IPS-18a (cell line): Measurements from ENCODE around the gene SCN1B.
"Not testable (repeated sequence)": the region's sequence is repeated elsewhere in the genome, so short reads cannot be mapped to it uniquely, and the experiment has no call there.

Source experiments
- H3K27ac ChIP-seq: one replicate; pipeline ENCODE4 v1.5.1; 2013; ENCODE audit warnings: low read length
- H3K27me3 ChIP-seq: one replicate; pipeline ENCODE4 v1.6.1; 2013; ENCODE audit warnings: mild to moderate bottlenecking, low read length; ENCODE audit not compliant: control insufficient read depth, insufficient read depth
- H3K36me3 ChIP-seq: one replicate; pipeline ENCODE4 v1.6.1; 2013; ENCODE audit warnings: low read depth, low read length; ENCODE audit not compliant: control insufficient read depth
- H3K4me1 ChIP-seq: one replicate; pipeline ENCODE4 v1.6.1; 2013; ENCODE audit warnings: low read depth, low read length; ENCODE audit not compliant: control insufficient read depth
- H3K4me3 ChIP-seq: one replicate; pipeline ENCODE4 v1.5.1; 2013; ENCODE audit warnings: low read length
- H3K9ac ChIP-seq: one replicate; pipeline ENCODE4 v1.6.1; 2013; ENCODE audit warnings: mild to moderate bottlenecking, low read length, moderate library complexity
- H3K9me3 ChIP-seq: one replicate; pipeline ENCODE4 v1.6.1; 2013; ENCODE audit warnings: low read depth, low read length; ENCODE audit not compliant: control insufficient read depth

The SCN1B gene

DNA sequence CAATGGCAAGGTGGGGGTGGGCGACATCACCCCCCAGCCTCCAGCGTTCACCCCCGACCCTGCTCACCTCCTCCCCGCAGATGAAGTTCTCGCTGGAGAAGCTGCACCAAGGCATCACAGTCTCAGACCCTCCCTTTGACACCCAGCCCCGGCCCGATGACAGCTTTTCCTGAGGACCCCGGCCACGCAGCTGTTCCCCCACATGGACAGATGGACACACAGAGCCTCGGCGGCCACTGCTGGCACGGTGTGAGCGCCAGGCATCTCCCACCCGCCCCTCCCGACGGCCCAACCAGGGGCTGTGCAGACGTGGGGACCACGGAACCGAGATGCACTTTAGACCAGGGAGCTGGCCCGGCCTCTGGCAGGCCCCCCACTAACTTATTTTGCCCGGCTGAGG is 4.3 kb upstream of the SCN1B start:
- H3K4me3 ChIP-seq = no peak overlapping the region
- H3K27ac ChIP-seq = no peak overlapping the region
- no peaks in the 10 kb centered on the region for H3K4me1 ChIP-seq
- H3K36me3 ChIP-seq = peaks cover 62% of the 10 kb centered on the region
- H3K9me3 ChIP-seq = no peaks in the 10 kb centered on the region
- no peak overlapping the region for H3K9ac ChIP-seq
- peaks cover 11% of the 10 kb centered on the region for H3K27me3 ChIP-seq

DNA sequence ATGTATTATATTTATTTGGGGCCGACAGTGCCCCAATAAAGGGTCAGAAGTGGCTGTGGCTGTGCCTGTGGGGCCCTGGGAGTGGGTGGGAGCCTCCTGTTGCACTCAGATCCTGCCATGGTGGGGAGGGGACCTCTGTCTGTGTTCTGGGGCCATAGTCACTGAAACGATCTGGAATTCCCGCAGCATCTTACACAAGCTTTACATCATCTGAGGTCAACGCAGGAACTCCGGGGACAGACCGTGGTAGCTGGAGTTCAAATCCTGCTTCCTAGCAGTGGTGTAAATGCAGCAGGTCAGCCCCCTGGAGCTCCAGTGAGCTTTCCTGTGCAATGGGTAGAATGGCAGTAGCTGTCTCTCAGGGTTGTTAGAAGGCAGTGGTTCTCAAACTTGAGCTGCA is 3.9 kb upstream of the SCN1B start:
- H3K9ac ChIP-seq = no peak overlapping the region
- H3K4me3 ChIP-seq = no peak overlapping the region
- H3K27me3 ChIP-seq = peaks cover 15% of the 10 kb centered on the region
- peaks cover 58% of the 10 kb centered on the region for H3K36me3 ChIP-seq
- no peaks in the 10 kb centered on the region for H3K9me3 ChIP-seq
- H3K27ac ChIP-seq = no peak overlapping the region
- H3K4me1 ChIP-seq = peaks cover 3% of the 10 kb centered on the region

DNA sequence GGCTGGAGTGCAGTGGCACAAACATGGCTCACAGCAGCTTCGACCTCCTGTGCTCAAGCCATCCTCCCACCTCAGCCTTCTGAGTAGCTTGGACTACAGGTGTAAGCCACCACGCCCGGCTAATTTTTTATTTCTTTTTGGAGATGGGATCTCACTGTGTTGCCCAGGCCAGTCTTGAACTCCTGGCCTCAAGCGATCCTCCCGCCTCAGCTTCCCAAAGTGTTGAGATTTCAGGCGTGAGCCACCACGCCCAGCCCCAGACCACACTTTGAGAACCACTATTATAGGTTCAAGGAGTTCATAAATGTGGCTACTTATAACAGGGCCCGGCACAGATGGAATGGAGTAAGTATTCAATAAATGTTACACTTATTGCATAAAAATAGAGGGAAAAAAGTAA is 3.3 kb upstream of the SCN1B start:
- H3K4me1 ChIP-seq = peaks cover 6% of the 10 kb centered on the region
- no peaks in the 10 kb centered on the region for H3K9me3 ChIP-seq
- H3K36me3 ChIP-seq = peaks cover 52% of the 10 kb centered on the region
- no peak overlapping the region for H3K4me3 ChIP-seq
- H3K9ac ChIP-seq = no peak overlapping the region
- no peak overlapping the region for H3K27ac ChIP-seq
- peaks cover 21% of the 10 kb centered on the region for H3K27me3 ChIP-seq

DNA sequence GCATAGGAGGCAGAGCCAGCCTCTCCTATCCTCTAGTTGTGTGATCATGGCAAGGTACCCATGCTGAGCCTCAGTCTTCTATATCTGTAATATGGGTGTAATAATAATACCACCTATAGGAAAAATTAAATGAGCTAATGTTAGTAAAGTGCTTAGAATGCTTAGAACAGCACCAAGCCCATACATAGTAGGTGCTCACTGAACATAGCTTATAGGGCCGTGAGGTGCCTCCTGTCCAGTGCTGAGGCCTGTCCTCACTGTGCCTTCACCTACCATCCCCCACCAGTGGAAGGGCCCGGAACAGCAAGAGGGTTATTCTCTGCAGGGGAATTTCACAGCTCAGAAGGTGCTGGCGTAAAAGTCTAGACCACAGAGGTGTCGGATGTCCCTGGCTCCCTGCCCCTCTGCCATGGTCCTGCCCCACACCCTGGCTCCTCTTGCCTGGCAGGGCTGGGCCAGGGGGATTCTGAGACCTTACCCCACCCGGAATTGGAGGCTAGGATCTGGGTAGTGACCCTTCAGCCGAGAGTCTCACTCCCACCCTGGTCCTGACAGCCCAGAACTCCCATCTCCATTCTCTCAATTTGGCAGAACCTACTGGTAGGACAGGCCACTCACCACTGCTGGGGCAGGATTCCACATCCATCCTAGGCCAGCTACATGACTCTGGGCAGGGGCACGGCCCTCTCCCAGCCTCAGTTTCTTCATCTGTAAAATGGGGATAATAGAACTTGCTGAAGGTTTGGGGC is 2.2 kb upstream of the SCN1B start:
- no peak overlapping the region for H3K4me3 ChIP-seq
- H3K4me1 ChIP-seq = peaks cover 6% of the 10 kb centered on the region
- H3K27ac ChIP-seq = no peak overlapping the region
- peaks cover 42% of the 10 kb centered on the region for H3K36me3 ChIP-seq
- peaks cover 31% of the 10 kb centered on the region for H3K27me3 ChIP-seq
- H3K9me3 ChIP-seq = no peaks in the 10 kb centered on the region
- no peak overlapping the region for H3K9ac ChIP-seq

DNA sequence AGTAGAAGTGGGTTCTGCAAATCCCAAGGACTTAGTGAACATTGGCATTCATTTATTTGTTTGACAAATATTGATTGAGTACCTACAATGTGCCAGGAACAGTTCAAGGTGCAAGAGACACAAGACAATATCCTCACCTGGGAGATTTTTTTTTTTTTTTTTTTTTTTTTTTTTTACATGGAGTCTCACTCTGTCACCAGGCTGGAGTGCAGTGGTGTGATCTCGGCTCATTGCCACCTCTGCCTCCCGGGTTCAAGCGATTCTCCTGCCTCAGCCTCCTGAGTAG is 1.7 kb upstream of the SCN1B start:
- not testable (repeated sequence) for H3K27ac ChIP-seq, H3K9me3 ChIP-seq, H3K4me3 ChIP-seq, H3K9ac ChIP-seq, H3K4me1 ChIP-seq
- peaks cover 36% of the 10 kb centered on the region for H3K27me3 ChIP-seq
- H3K36me3 ChIP-seq = peaks cover 36% of the 10 kb centered on the region

DNA sequence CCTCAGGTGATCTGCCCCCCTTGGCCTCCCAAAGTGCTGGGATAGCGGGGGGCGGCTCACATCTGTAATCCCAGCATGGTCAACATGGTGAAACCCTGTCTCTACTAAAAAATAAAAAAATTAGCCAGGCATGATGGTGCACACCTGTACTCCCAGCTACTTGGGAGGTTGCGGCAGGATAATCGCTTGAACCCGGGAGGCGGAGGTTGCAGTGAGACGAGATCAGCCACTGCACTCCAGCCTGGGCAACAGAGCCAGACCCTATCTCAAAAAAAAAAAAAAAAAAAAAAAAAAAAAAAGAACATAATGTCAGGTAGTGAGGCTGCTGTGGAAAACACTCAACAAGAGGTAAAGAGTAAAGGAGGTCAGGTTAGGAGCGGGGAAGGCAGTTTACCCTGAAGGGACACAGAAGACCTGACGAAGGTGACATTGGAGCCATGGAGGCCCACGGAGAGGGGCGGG is 964 bp upstream of the SCN1B start:
- not testable (repeated sequence) for H3K9ac ChIP-seq, H3K4me1 ChIP-seq, H3K9me3 ChIP-seq, H3K4me3 ChIP-seq, H3K27ac ChIP-seq
- peaks cover 29% of the 10 kb centered on the region for H3K36me3 ChIP-seq
- H3K27me3 ChIP-seq = peaks cover 36% of the 10 kb centered on the region

DNA sequence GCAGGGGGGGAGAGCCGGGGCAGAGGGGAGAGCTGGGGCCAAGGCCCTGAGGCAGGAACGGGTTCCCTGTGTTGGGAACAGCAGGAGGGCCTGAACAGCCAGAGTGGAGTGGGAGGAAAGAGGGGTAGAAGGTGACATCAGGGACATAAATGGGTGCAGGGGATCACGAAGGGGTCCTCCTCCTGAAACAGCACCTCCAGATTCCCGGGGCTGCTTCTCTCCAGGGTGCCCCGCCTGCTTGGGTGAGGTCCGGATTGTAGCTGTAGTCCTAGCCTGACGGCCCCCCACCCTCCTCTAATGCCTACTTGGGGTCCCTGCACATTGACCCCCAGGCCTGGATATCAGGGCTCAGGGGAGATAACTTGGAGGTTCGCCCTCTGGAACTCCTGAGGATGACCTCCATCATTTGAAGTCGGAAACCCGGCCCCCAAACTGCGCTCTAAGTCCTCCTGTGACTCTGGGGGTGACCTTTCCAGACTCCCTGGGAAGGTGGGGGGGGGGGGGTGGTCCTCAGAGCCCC is 473 bp upstream of the SCN1B start:
- Histone ChIP-seq H3K27me3 (peaks cover 36% of the 10 kb centered on the region), H3K27ac (no peak overlapping the region), H3K36me3 (peaks cover 26% of the 10 kb centered on the region), H3K9ac (no peak overlapping the region), H3K9me3 (no peaks in the 10 kb centered on the region), H3K4me3 (peak overlapping the region; percentile 55), H3K4me1 (peaks cover 6% of the 10 kb centered on the region)

DNA sequence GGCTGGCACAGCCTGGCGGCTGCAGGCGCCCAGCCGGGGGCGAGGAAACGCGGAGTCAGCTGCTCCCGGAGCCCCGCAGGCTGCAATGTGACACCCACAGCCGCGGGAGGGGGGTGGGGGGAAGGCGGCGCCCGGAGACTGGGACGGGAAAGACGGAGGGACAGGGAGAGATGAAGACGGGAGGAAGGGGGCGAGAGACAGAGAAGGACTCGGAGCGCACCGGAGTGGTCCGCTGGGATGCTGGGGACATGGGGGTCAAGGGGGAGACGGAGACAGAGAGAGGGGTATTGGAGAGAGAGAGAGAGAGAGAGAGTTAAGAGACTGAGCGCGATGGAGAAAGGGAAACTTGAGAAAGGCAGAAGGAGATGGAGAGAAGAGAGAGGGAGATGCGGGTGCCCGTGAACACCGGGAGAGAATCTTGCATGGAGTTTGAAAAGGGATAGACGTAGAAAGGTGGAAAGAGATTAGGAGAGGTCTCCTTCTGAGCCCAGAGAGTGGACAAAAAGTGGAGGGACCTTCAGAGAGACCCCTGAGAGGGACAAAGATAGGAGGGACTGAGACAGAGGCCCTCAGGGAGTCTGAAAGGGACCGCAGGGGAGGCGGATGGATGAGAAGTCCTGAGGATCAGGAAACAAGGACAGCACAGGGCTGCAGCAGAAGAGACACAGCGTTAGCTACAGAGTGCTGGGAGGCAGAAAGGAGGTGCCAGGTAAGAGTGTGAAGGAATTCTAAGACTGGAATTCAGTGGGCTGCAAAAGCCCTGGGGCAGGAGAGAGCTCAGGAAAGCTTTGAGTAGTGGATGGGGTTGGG is 1.0 kb downstream of the SCN1B start:
- H3K4me1 ChIP-seq = peaks cover 6% of the 10 kb centered on the region
- peaks cover 14% of the 10 kb centered on the region for H3K36me3 ChIP-seq
- peak overlapping the region; percentile 28 for H3K9ac ChIP-seq
- H3K4me3 ChIP-seq = peak overlapping the region; percentile 70
- no peak overlapping the region for H3K27ac ChIP-seq
- no peaks in the 10 kb centered on the region for H3K9me3 ChIP-seq
- peaks cover 36% of the 10 kb centered on the region for H3K27me3 ChIP-seq

DNA sequence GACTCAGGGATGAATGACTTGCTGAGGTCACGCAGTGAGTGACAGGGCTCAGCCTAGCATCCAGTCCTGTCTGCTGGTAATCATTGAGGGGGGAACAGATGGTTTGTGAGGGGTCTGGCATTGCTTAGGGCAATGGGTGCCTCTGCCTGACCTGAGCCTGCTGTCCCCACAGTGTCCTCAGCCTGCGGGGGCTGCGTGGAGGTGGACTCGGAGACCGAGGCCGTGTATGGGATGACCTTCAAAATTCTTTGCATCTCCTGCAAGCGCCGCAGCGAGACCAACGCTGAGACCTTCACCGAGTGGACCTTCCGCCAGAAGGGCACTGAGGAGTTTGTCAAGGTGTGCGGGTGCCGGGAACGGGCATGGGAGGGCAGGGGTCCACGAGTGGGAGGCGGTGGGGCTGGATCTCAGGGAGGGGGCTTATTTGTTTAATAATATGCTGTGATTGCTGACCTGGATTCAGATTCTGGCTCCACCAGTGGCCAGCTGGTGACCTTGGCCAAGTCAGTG is 2.1 kb downstream of the SCN1B start:
- no peak overlapping the region for H3K4me3 ChIP-seq
- H3K9me3 ChIP-seq = no peaks in the 10 kb centered on the region
- peaks cover 6% of the 10 kb centered on the region for H3K4me1 ChIP-seq
- peaks cover 36% of the 10 kb centered on the region for H3K27me3 ChIP-seq
- H3K27ac ChIP-seq = no peak overlapping the region
- peaks cover 3% of the 10 kb centered on the region for H3K36me3 ChIP-seq
- no peak overlapping the region for H3K9ac ChIP-seq

DNA sequence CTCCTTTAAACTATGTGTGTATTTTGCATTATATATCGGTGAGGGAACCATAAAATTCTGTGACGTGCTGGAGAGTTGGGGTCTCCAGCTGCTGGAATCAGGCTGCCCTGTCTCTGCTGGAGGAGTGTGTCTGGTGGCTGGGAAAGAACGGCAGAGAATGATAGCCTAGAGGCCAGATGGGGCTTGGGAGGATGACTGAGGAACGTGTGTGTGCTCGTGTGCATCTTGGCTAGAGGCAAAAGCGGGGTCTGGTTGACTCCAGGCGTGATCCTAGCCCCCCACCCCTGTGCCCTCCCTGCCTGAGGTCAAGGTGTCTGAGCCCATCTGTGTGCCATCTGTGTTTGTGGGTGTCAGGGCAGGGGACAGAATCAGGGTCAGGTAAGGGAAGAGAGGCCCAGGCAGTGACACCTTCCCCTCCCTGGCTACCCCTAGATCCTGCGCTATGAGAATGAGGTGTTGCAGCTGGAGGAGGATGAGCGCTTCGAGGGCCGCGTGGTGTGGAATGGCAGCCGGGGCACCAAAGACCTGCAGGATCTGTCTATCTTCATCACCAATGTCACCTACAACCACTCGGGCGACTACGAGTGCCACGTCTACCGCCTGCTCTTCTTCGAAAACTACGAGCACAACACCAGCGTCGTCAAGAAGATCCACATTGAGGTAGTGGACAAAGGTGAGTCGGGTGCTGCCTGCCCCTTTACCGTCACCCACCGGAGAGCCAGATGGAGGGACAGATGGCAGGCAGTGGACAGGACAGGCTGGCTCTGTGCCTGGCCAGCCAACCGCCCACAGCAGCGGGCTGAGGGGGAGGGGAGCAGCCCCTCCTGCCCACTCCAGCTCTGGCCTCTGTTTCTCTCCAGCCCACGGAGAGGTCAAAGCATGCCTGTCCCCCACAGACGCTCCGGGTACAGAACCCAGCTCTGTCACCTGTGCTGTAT is 3.1 kb downstream of the SCN1B start:
- Histone ChIP-seq H3K9ac (no peak overlapping the region), H3K9me3 (no peaks in the 10 kb centered on the region), H3K36me3 (no peaks in the 10 kb centered on the region), H3K4me3 (no peak overlapping the region), H3K27ac (no peak overlapping the region), H3K27me3 (peaks cover 36% of the 10 kb centered on the region), H3K4me1 (peaks cover 6% of the 10 kb centered on the region)

DNA sequence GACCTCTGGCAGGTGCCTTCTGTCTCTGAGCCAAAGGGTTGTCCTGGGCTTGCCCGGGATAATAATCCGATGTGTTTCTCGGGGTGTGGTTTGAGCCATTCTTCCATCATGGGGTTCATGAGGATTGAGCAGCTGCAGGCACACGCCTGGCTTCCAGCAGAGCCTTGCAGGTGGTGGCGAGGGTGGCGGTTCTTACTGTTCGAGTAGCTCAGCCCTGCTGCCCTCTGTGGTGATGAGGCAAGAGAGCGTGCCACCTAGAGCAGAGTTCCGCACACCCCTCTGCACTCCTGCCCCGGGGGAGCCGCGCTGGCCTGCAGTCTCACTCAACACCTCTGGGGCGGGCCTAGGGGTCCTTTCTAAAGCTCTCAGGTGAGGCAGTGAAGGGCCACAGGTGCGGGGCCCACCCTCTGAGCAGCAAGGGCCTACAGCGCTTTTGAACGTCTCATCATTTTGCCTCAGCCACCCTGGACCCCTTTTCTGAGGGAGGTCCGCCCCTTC is 3.8 kb downstream of the SCN1B start:
- Histone ChIP-seq H3K36me3 (no peaks in the 10 kb centered on the region), H3K27me3 (peaks cover 36% of the 10 kb centered on the region), H3K9ac (no peak overlapping the region), H3K4me1 (peaks cover 6% of the 10 kb centered on the region), H3K4me3 (no peak overlapping the region), H3K9me3 (no peaks in the 10 kb centered on the region), H3K27ac (no peak overlapping the region)
